A549 (cell line): Measurements from ENCODE around the gene SEC24D. TPM values are rescaled to one million over a fixed set of nuclear protein-coding genes. Genes with fewer than 3 reads are reported as not detected.

ENCODE experiments used
- ATAC-seq, 2 experiments: fragments of 200-7000 bp in 1 of 2; fragments of >200 bp in 1 of 2; cut with Nextera tagmentation in 1 of 2; cut with Tn5 transposase in 1 of 2; 3 replicates each; pipeline versions ENCODE4 v1.8.0 to v1.9.1; 2018 to 2020; ENCODE audit warnings: mild to moderate bottlenecking in 1 of 2, moderate library complexity in 1 of 2
- CTCF ChIA-PET: fragments of 300-600 bp; sonication (Branson Sonifier 250); formaldehyde crosslinking; extraction: SDS; loops from one replicate; lab custom pipeline; 2021; ENCODE audit warnings: antibody characterized with exemption, inconsistent platforms; lab: Yijun Ruan, JAX
- POLR2A ChIA-PET: fragments of 350-600 bp; formaldehyde crosslinking; extraction: SDS; loops from one replicate; lab custom pipeline; 2021; ENCODE audit warnings: antibody characterized with exemption, inconsistent platforms; lab: Yijun Ruan, JAX
- DNase-seq, 2 experiments: peaks; one replicate each; pipeline versions ENCODE4 v3.0.0 to v3.0.0-alpha.2; 2011 to 2016; ENCODE audit warnings: low read depth in 1 of 2, low spot score in 1 of 2
- FAIRE-seq: peaks from 2 replicates; lab custom pipeline; 2011; peaks lifted over from hg19 to GRCh38; lab: Jason Lieb, UNC
- H3K27ac ChIP-seq, 2 experiments: fragments of >200 bp; sonication (Bioruptor Twin); formaldehyde crosslinking; 3 replicates each; pipeline ENCODE4 v1.5.1; 2016 to 2017
- H3K4me1 ChIP-seq: fragments of >200 bp; sonication (Bioruptor Twin); formaldehyde crosslinking; 3 replicates; pipeline ENCODE4 v1.6.1; 2016
- H3K4me2 ChIP-seq: fragments of >200 bp; sonication (Bioruptor Twin); formaldehyde crosslinking; 3 replicates; pipeline ENCODE4 v1.6.1; 2016
- H3K4me3 ChIP-seq: fragments of >200 bp; sonication (Bioruptor Twin); formaldehyde crosslinking; 3 replicates; pipeline ENCODE4 v1.5.1; 2016
- H3K9me3 ChIP-seq: fragments of >200 bp; sonication (Bioruptor Twin); formaldehyde crosslinking; 3 replicates; pipeline ENCODE4 v1.6.1; 2016
- CBX2 ChIP-seq: fragments of 200-600 bp; sonication (generic); IDR thresholded peaks from 2 replicates; pipeline ENCODE4 v1.6.1; 2016; ENCODE audit warnings: low read depth, mild to moderate bottlenecking, borderline replicate concordance
- CHD4 ChIP-seq: fragments of 200-600 bp; sonication (generic); IDR thresholded peaks from 2 replicates; pipeline ENCODE4 v1.6.1; 2016; ENCODE audit warnings: antibody characterized with exemption, mild to moderate bottlenecking, borderline replicate concordance
- ESRRA ChIP-seq: fragments of 150-350 bp; IDR thresholded peaks from 2 replicates; pipeline ENCODE4 v1.6.1; 2014; ENCODE audit warnings: mild to moderate bottlenecking, low read length, borderline replicate concordance
- FOSL2 ChIP-seq, 2 experiments: fragments of 450-650 bp in 1 of 2; fragments of >200 bp in 1 of 2; sonication (Bioruptor Twin) in 1 of 2; formaldehyde crosslinking; IDR thresholded peaks; 2 replicates each; pipeline versions ENCODE4 v1.5.0 to v1.6.1; 2016 to 2020; ENCODE audit warnings: mild to moderate bottlenecking in 1 of 2, moderate library complexity in 1 of 2
- HEYL ChIP-seq: fragments of 250-450 bp; sonication (Bioruptor Pico); IDR thresholded peaks from 2 replicates; pipeline ENCODE4 v1.8.0; 2021; ENCODE audit warnings: mild to moderate bottlenecking, moderate library complexity
- MAFK ChIP-seq: fragments of 450-650 bp; IDR thresholded peaks from 2 replicates; pipeline ENCODE4 v1.6.1; 2014; ENCODE audit not compliant: partially characterized antibody
- NR3C1 ChIP-seq: fragments of >200 bp; sonication (Bioruptor Twin); formaldehyde crosslinking; IDR thresholded peaks from 3 replicates; pipeline ENCODE4 v1.6.1; 2017
- RAD21 ChIP-seq, 2 experiments: fragments of >200 bp in 1 of 2; sonication (Bioruptor Twin) in 1 of 2; formaldehyde crosslinking in 1 of 2; IDR thresholded peaks in 1 of 2; conservative IDR thresholded peaks in 1 of 2; 2 replicates in 1 of 2; 3 replicates in 1 of 2; pipeline ENCODE4 v1.6.1; 2012 to 2018; ENCODE audit warnings: inconsistent platforms in 1 of 2
- RCOR1 ChIP-seq: fragments of 150-350 bp; IDR thresholded peaks from 2 replicates; pipeline ENCODE4 v1.6.1; 2014; ENCODE audit warnings: antibody characterized with exemption, low read length, low read depth
- ZC3H11A ChIP-seq: fragments of 450-650 bp; IDR thresholded peaks from 2 replicates; pipeline ENCODE4 v1.6.1; 2014; ENCODE audit warnings: antibody characterized with exemption, mild to moderate bottlenecking
- ZFP36 ChIP-seq: fragments of 450-650 bp; IDR thresholded peaks from 2 replicates; pipeline ENCODE4 v1.6.1; 2014; ENCODE audit warnings: borderline replicate concordance; ENCODE audit not compliant: partially characterized antibody
- WGBS: methylation state at CpG from one replicate; pipeline ENCODE4 v1.1.6; 2017; ENCODE audit errors: missing lambda C conversion rate; 5-methylcytosine and 5-hydroxymethylcytosine counted together
- polyA plus RNA-seq, 4 experiments: library from polyadenylated mRNA; depleted of rRNA in 3 of 4; stranded (reverse); fragments of >200 nt; fragmentation: RNase III in 1 of 4; extraction: RNeasy Plus Mini Kit Qiagen cat#74134 plus additional on column Dnase treatment in 1 of 4; gene quantifications; 2 replicates in 3 of 4; 3 replicates in 1 of 4; pipeline ENCODE4 v1.2.3, GENCODE V29; 2011 to 2017
- TF ChIP-seq, protein P1 (sequence below): fragments of 200-600 bp; sonication (generic); IDR thresholded peaks from 2 replicates; pipeline ENCODE4 v1.6.1; 2016; ENCODE audit warnings: antibody characterized with exemption, mild to moderate bottlenecking, moderate library complexity
- TF ChIP-seq, protein P2 (sequence below): fragments of 150-350 bp; IDR thresholded peaks from 2 replicates; pipeline ENCODE4 v1.6.1; 2014; ENCODE audit warnings: low read depth, mild to moderate bottlenecking, low read length
- TF ChIP-seq, protein P3 (sequence below): fragments of >200 bp; sonication (Bioruptor Twin); formaldehyde crosslinking; IDR thresholded peaks from 2 replicates; pipeline ENCODE4 v1.6.1; 2016
- TF ChIP-seq, protein P4 (sequence below): fragments of >200 bp; sonication (Bioruptor Twin); formaldehyde crosslinking; IDR thresholded peaks from 3 replicates; pipeline ENCODE4 v1.6.1; 2016
- TF ChIP-seq, protein P5 (sequence below): fragments of 450-650 bp; IDR thresholded peaks from 2 replicates; pipeline ENCODE4 v1.6.1; 2014; ENCODE audit warnings: antibody characterized with exemption
- TF ChIP-seq, protein P6 (sequence below): fragments of 250-450 bp; sonication (Bioruptor Pico); IDR thresholded peaks from 2 replicates; pipeline ENCODE4 v1.5.0; 2021; ENCODE audit warnings: mild to moderate bottlenecking, moderate library complexity, borderline replicate concordance

The SEC24D gene
- polyA plus RNA-seq, 2 of the 4 experiments (the other 2 are of a cell fraction): 12.8 to 15.6 TPM

DNA sequence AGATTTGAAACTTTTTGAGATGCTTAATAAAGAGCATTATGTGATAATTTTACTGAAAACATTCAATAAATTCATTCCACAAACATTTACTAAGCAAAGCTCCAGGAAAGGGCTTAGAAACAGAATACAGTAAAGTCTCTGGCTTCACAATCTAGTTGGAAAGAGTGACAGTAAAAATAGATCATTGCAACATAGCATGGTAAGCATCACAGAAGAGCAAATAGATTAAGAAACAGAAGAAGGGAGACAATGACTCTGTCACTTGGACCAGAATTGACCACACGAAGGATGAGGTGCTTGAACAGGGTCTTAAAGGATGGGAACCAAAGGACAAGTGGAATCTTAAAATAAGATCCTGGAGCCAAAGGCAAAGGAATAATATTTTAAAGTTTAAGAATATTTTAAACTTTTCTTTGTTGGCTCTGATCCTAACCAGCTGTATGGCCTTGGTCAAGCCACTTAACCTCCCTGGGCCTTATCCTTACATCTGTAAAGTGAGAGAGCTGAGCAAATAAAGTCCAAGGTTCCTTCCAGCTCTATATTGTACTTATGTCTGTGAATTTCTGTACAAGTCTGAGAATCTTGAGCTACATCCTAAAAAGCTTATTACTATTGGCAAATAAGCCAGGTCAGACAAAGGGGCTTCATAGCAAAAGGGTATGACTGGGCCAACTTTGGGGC lies 33.9 kb downstream of the SEC24D start (continued):
- TF ChIP-seq, protein P1, sequence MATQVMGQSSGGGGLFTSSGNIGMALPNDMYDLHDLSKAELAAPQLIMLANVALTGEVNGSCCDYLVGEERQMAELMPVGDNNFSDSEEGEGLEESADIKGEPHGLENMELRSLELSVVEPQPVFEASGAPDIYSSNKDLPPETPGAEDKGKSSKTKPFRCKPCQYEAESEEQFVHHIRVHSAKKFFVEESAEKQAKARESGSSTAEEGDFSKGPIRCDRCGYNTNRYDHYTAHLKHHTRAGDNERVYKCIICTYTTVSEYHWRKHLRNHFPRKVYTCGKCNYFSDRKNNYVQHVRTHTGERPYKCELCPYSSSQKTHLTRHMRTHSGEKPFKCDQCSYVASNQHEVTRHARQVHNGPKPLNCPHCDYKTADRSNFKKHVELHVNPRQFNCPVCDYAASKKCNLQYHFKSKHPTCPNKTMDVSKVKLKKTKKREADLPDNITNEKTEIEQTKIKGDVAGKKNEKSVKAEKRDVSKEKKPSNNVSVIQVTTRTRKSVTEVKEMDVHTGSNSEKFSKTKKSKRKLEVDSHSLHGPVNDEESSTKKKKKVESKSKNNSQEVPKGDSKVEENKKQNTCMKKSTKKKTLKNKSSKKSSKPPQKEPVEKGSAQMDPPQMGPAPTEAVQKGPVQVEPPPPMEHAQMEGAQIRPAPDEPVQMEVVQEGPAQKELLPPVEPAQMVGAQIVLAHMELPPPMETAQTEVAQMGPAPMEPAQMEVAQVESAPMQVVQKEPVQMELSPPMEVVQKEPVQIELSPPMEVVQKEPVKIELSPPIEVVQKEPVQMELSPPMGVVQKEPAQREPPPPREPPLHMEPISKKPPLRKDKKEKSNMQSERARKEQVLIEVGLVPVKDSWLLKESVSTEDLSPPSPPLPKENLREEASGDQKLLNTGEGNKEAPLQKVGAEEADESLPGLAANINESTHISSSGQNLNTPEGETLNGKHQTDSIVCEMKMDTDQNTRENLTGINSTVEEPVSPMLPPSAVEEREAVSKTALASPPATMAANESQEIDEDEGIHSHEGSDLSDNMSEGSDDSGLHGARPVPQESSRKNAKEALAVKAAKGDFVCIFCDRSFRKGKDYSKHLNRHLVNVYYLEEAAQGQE: no peak

DNA sequence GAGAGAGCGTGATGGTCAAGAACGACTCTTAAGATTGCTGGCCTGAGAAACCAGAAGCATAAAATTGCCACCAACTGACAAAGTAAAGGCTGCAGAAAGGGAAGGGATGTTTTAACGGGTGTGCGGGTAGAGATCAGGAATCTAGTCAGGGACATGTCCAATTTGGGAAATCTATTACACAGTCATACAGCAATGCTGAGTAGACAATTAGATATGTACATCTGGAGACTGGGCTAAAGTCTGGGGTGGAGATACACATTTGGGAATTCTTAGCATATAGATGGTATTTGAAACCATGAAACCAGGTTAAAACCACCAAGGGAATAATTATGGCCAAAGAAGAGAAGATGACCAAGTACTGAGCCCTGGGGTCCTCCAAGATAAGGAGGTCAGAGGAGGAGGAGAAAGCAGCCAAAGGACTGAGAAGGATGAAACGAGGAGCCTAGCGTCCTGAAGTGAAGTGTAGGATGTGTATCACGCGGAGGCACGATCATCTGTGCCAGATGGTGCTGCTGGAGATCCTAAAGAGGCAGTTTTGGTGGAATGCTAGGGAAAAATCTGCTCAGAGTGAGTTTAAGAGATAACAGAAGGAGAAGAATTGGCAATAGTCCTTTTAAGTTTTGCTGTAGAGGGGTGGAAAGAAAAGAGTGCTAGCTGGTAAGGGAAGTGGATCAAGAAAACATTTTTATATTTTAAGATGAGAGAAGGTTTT lies 36.5 kb downstream of the SEC24D start:
- ChIA-PET CTCF (no interaction called here), POLR2A (no interaction called here)
- no peak for FAIRE-seq
- TF ChIP-seq, protein P2, sequence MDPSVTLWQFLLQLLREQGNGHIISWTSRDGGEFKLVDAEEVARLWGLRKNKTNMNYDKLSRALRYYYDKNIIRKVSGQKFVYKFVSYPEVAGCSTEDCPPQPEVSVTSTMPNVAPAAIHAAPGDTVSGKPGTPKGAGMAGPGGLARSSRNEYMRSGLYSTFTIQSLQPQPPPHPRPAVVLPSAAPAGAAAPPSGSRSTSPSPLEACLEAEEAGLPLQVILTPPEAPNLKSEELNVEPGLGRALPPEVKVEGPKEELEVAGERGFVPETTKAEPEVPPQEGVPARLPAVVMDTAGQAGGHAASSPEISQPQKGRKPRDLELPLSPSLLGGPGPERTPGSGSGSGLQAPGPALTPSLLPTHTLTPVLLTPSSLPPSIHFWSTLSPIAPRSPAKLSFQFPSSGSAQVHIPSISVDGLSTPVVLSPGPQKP: no peak
- peak; percentile 19 for TF ChIP-seq MAFK
- Histone ChIP-seq H3K4me1 (no peaks in the 10 kb centered on the region), H3K4me2 (no peak overlapping the region), H3K27ac (no peak overlapping the region), H3K4me3 (no peak overlapping the region), H3K9me3 (no peaks in the 10 kb centered on the region)
- 92% methylated on average over 9 of the region's 9 CpGs for WGBS
- no peak for ATAC-seq
- no peak for DNase-seq

DNA sequence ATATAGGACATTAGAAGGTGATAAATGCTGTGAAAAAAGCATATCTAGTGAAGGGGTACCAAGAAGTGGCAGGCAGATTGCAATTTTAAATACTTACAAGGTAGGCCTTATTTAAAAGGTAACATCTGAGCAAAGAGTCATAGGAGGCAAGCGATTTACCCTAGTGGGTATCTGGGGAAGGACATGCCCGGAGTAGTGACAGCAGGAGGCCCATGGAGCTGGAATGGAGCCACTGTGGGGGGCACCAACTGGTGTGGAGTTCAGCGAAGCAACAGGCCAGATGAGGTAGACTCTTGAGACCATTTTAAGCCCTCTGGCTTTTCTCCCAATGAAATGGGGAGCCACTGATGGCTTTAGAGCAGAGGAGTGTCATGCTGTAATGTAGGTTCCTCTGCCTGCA lies 37.3 kb downstream of the SEC24D start:
- no peak overlapping the region for H3K4me3 ChIP-seq
- H3K27ac ChIP-seq: no peak overlapping the region
- no peaks in the 10 kb centered on the region for H3K4me1 ChIP-seq
- CTCF ChIA-PET: no interaction called here
- POLR2A ChIA-PET: no interaction called here
- H3K9me3 ChIP-seq: no peaks in the 10 kb centered on the region
- ATAC-seq: peak in 1 of 2 experiments; percentile 65; a peak in 3 of 6 replicates
- 92% methylated on average over 3 of the region's 3 CpGs for WGBS
- DNase-seq: peak in 1 of 2 experiments; percentile 7
- no peak for FAIRE-seq
- no peak overlapping the region for H3K4me2 ChIP-seq
- TF ChIP-seq, protein P3, sequence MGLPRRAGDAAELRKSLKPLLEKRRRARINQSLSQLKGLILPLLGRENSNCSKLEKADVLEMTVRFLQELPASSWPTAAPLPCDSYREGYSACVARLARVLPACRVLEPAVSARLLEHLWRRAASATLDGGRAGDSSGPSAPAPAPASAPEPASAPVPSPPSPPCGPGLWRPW: no peak
- TF ChIP-seq CBX2 (no peak), NR3C1 (no peak), FOSL2 (IDR thresholded peaks at IDR 0.05) (no peak), FOSL2 (CRISPR knock-in tag; IDR thresholded peaks at IDR 0.05) (no peak), ZC3H11A (no peak), RCOR1 (no peak), ZFP36 (no peak), ESRRA (no peak), HEYL (no peak), CHD4 (no peak), RAD21 (conservative IDR thresholded peaks at IDR 0.05 in 1 of 2, IDR thresholded peaks at IDR 0.05 in 1 of 2) (no peak)
- TF ChIP-seq, protein P4, sequence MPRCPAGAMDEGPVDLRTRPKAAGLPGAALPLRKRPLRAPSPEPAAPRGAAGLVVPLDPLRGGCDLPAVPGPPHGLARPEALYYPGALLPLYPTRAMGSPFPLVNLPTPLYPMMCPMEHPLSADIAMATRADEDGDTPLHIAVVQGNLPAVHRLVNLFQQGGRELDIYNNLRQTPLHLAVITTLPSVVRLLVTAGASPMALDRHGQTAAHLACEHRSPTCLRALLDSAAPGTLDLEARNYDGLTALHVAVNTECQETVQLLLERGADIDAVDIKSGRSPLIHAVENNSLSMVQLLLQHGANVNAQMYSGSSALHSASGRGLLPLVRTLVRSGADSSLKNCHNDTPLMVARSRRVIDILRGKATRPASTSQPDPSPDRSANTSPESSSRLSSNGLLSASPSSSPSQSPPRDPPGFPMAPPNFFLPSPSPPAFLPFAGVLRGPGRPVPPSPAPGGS: no peak
- TF ChIP-seq, protein P5, sequence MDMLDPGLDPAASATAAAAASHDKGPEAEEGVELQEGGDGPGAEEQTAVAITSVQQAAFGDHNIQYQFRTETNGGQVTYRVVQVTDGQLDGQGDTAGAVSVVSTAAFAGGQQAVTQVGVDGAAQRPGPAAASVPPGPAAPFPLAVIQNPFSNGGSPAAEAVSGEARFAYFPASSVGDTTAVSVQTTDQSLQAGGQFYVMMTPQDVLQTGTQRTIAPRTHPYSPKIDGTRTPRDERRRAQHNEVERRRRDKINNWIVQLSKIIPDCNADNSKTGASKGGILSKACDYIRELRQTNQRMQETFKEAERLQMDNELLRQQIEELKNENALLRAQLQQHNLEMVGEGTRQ: no peak
- TF ChIP-seq, protein P6, sequence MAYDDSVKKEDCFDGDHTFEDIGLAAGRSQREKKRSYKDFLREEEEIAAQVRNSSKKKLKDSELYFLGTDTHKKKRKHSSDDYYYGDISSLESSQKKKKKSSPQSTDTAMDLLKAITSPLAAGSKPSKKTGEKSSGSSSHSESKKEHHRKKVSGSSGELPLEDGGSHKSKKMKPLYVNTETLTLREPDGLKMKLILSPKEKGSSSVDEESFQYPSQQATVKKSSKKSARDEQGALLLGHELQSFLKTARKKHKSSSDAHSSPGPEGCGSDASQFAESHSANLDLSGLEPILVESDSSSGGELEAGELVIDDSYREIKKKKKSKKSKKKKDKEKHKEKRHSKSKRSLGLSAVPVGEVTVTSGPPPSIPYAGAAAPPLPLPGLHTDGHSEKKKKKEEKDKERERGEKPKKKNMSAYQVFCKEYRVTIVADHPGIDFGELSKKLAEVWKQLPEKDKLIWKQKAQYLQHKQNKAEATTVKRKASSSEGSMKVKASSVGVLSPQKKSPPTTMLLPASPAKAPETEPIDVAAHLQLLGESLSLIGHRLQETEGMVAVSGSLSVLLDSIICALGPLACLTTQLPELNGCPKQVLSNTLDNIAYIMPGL (CRISPR knock-in tag): no peak
- TF ChIP-seq, protein P1: no peak
